ENCODE results near the gene DCC. TPM values are rescaled to one million over a fixed set of nuclear protein-coding genes. Genes with fewer than 3 reads are reported as not detected.

DCC gene
- polyA plus RNA-seq, 1 of the 3 experiments (the other 2 are of a cell fraction): 0.20 TPM

DNA sequence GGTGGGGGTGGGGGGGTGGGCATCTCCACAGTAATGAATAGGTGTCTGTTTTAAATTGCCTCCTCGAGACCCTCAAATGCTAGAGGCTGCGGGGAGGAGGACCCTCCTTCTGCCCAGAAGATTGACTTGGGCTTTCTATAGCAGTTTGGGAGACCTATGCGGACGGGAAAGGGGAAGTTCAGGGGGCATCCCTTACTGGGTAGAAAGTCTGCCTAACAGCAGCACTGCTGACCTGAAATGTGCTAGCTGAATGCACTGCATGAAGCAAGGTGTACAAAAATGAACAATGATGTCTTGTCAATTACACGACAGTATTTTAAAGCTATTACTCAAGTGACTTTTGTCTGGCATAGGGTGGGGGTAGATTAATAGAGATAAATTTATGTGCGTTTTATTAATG is 2.5 kb downstream of the DCC start:
- no peak overlapping the region for H3K9ac ChIP-seq
- H3K27me3 ChIP-seq (ENCODE audit: insufficient read depth): peaks cover 19% of the 10 kb centered on the region; the same call in 1 of the 2 replicates
- WGBS (ENCODE audit: low lambda C conversion rate): 79% methylated on average over 5 of the region's 6 CpGs
- no peak overlapping the region for H3K27ac ChIP-seq (ENCODE audit: low read depth in 2 of 2, low read length in 1 of 2)
- H3K79me2 ChIP-seq (ENCODE audit: insufficient read depth): no peaks in the 10 kb centered on the region
- CTCF ChIA-PET: interaction anchor here (0.7 to 1.7 kb wide), 13 partner anchors 8 to 1777 kb away, joined by 3 to 10 read pairs (median 4); no protein-coding TSS in a partner anchor
- H3K9me2 ChIP-seq: no peaks in the 10 kb centered on the region
- no peak overlapping the region for H3K4me2 ChIP-seq
- POLR2A ChIA-PET: interaction anchor here (0.8 kb wide), 1 partner anchor 325 kb away, joined by 3 read pairs; no protein-coding TSS in a partner anchor
- H3K9me3 ChIP-seq: no peaks in the 10 kb centered on the region
- H2AFZ ChIP-seq (ENCODE audit: low read depth): no peak overlapping the region
- peaks cover 4 to 20% of the 10 kb centered on the region in 2 experiments; a peak in 2 of 4 replicates for H3K4me1 ChIP-seq (ENCODE audit: control insufficient read depth in 1 of 2, insufficient read depth in 2 of 2, low read depth in 1 of 2, low read length in 1 of 2)
- no peak overlapping the region for H3K4me3 ChIP-seq (ENCODE audit: low read depth in 2 of 2, low read length in 1 of 2)
- no peak for DNase-seq
- no peak for TF ChIP-seq GATA2 (CRISPR knock-in tag; IDR thresholded peaks at IDR 0.05)
- no peak for TF ChIP-seq TEAD4 (IDR thresholded peaks at IDR 0.05; ENCODE audit: borderline replicate concordance, insufficient read depth)
- TF ChIP-seq MEF2A (IDR thresholded peaks at IDR 0.05; ENCODE audit: borderline replicate concordance, low read depth): no peak
- TF ChIP-seq FOXJ3 (CRISPR knock-in tag; IDR thresholded peaks at IDR 0.05): no peak
- no peak for TF ChIP-seq SIN3A (IDR thresholded peaks at IDR 0.05; ENCODE audit: borderline replicate concordance, low read depth, low read length)
- TF ChIP-seq CHD2 (IDR thresholded peaks at IDR 0.05; ENCODE audit: low read length, partially characterized antibody): no peak
- no peak for TF ChIP-seq NRF1 (IDR thresholded peaks at IDR 0.05; ENCODE audit: low read depth, low read length)
- TF ChIP-seq, protein P1, sequence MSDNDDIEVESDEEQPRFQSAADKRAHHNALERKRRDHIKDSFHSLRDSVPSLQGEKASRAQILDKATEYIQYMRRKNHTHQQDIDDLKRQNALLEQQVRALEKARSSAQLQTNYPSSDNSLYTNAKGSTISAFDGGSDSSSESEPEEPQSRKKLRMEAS (IDR thresholded peaks at IDR 0.05; ENCODE audit: low read depth): no peak
- no peak for TF ChIP-seq JUND (IDR thresholded peaks at IDR 0.05)
- TF ChIP-seq TAF1 (IDR thresholded peaks at IDR 0.05; ENCODE audit: borderline replicate concordance, low read depth, low read length): no peak
- no peak for TF ChIP-seq RAD21 (IDR thresholded peaks at IDR 0.05; ENCODE audit: low read length)
- TF ChIP-seq, protein P2, sequence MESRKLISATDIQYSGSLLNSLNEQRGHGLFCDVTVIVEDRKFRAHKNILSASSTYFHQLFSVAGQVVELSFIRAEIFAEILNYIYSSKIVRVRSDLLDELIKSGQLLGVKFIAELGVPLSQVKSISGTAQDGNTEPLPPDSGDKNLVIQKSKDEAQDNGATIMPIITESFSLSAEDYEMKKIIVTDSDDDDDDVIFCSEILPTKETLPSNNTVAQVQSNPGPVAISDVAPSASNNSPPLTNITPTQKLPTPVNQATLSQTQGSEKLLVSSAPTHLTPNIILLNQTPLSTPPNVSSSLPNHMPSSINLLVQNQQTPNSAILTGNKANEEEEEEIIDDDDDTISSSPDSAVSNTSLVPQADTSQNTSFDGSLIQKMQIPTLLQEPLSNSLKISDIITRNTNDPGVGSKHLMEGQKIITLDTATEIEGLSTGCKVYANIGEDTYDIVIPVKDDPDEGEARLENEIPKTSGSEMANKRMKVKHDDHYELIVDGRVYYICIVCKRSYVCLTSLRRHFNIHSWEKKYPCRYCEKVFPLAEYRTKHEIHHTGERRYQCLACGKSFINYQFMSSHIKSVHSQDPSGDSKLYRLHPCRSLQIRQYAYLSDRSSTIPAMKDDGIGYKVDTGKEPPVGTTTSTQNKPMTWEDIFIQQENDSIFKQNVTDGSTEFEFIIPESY (IDR thresholded peaks at IDR 0.05; ENCODE audit: borderline replicate concordance, low read depth): no peak
- TF ChIP-seq EP300 (IDR thresholded peaks at IDR 0.05; ENCODE audit: borderline replicate concordance in 1 of 2, low read depth in 1 of 2, low read length in 1 of 2): no peak
- no peak for TF ChIP-seq FOSL2 (IDR thresholded peaks at IDR 0.05; ENCODE audit: borderline replicate concordance, low read depth)
- H3K36me3 ChIP-seq (replicated peaks in 1 of 2; ENCODE audit: control insufficient read depth in 1 of 2, insufficient read depth in 2 of 2, low read length in 1 of 2): no peaks in the 10 kb centered on the region
- H4K20me1 ChIP-seq (ENCODE audit: insufficient read depth): no peaks in the 10 kb centered on the region
- H3F3A ChIP-seq (replicated peaks; ENCODE audit: insufficient read depth): peaks cover 2% of the 10 kb centered on the region

DNA sequence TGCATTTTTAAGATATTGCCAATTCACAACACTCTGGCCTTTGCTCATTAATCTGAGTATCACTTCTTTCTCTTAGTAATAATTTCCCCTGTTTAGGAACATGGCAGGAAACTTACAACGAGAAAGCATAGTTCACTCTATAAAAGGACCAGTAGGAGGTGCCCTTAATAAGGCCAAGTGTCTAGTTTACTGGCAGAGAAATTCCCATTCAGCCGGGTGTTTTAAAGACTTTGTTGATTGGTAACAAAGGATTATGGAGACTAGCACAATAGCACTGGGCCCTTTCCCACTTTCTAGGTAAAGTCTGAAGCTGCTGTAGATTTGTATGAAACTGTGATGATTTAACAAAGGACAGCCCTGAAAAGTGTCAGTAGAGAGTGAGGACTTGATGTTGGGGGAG is 3.1 kb downstream of the DCC start:
- H3K36me3 ChIP-seq (replicated peaks in 1 of 2; ENCODE audit: control insufficient read depth in 1 of 2, insufficient read depth in 2 of 2, low read length in 1 of 2): no peaks in the 10 kb centered on the region
- H3K79me2 ChIP-seq (ENCODE audit: insufficient read depth): no peaks in the 10 kb centered on the region
- no peak overlapping the region; a peak in 1 of 4 replicates for H3K4me3 ChIP-seq (ENCODE audit: low read depth in 2 of 2, low read length in 1 of 2)
- no peaks in the 10 kb centered on the region for H3K9me2 ChIP-seq
- H3K9ac ChIP-seq: no peak overlapping the region
- DNase-seq: peak; percentile 30
- H3K27ac ChIP-seq (ENCODE audit: low read depth in 2 of 2, low read length in 1 of 2): no peak overlapping the region
- no peaks in the 10 kb centered on the region for H3K9me3 ChIP-seq
- TF ChIP-seq, protein P3, sequence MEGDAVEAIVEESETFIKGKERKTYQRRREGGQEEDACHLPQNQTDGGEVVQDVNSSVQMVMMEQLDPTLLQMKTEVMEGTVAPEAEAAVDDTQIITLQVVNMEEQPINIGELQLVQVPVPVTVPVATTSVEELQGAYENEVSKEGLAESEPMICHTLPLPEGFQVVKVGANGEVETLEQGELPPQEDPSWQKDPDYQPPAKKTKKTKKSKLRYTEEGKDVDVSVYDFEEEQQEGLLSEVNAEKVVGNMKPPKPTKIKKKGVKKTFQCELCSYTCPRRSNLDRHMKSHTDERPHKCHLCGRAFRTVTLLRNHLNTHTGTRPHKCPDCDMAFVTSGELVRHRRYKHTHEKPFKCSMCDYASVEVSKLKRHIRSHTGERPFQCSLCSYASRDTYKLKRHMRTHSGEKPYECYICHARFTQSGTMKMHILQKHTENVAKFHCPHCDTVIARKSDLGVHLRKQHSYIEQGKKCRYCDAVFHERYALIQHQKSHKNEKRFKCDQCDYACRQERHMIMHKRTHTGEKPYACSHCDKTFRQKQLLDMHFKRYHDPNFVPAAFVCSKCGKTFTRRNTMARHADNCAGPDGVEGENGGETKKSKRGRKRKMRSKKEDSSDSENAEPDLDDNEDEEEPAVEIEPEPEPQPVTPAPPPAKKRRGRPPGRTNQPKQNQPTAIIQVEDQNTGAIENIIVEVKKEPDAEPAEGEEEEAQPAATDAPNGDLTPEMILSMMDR (IDR thresholded peaks at IDR 0.05): peak; percentile 44
- TF ChIP-seq RXRA (IDR thresholded peaks at IDR 0.05; ENCODE audit: borderline replicate concordance, low read depth): no peak
- peak; percentile 58 for TF ChIP-seq RAD21 (IDR thresholded peaks at IDR 0.05; ENCODE audit: low read length)
- ChIA-PET CTCF (interaction anchor here (0.8 to 1.7 kb wide), 7 partner anchors 8 to 1784 kb away, joined by 3 to 10 read pairs (median 5); no protein-coding TSS in a partner anchor), POLR2A (no interaction called here)
- H3F3A ChIP-seq (replicated peaks; ENCODE audit: insufficient read depth): no peaks in the 10 kb centered on the region
- H3K4me1 ChIP-seq (ENCODE audit: control insufficient read depth in 1 of 2, insufficient read depth in 2 of 2, low read depth in 1 of 2, low read length in 1 of 2): peaks cover 4 to 20% of the 10 kb centered on the region in 2 experiments; a peak in 2 of 4 replicates
- H3K27me3 ChIP-seq (ENCODE audit: insufficient read depth): peaks cover 19% of the 10 kb centered on the region; the same call in 1 of the 2 replicates
- H2AFZ ChIP-seq (ENCODE audit: low read depth): no peak overlapping the region
- no peak overlapping the region for H3K4me2 ChIP-seq
- 44% methylated on average over 2 of the region's 2 CpGs for WGBS (ENCODE audit: low lambda C conversion rate)
- no peaks in the 10 kb centered on the region for H4K20me1 ChIP-seq (ENCODE audit: insufficient read depth)
